Jurkat, Clone E6-1 (cell line): ENCODE data around the gene RAB11FIP4.

ENCODE experiments used
- DNase-seq: peaks from one replicate; pipeline ENCODE4 v3.0.0-alpha.2; 2011; ENCODE audit warnings: low read depth, low spot score
- H3K4me3 ChIP-seq: 2 replicates; pipeline ENCODE4 v1.5.1; 2011; ENCODE audit warnings: mild to moderate bottlenecking, low read length, control low read depth, moderate library complexity

The RAB11FIP4 gene

DNA sequence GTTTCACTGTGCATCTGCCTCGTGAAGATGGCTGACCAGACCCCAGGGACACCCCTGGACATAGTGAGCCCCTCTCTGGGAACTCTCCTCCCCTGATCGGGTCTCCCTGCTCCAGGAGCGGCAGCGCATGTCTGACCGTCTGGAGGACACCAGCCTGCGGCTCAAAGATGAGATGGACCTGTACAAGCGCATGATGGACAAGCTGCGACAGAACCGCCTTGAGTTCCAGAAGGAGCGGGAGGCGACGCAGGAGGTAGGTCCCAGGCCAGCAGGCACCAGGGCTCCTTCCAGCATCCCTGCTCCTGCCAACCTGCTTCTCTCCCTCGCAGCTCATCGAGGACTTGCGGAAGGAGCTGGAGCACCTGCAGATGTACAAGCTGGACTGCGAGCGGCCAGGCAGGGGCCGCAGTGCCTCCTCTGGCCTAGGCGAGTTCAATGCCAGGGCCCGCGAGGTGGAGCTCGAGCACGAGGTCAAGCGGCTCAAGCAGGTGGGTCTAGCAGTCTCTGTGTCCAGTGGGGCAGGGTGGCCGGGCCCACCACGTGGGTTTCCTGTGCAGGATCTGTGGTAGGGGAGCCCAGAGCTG, 136.9 kb downstream of the RAB11FIP4 start:
- no peak for DNase-seq
- no peak overlapping the region for H3K4me3 ChIP-seq

DNA sequence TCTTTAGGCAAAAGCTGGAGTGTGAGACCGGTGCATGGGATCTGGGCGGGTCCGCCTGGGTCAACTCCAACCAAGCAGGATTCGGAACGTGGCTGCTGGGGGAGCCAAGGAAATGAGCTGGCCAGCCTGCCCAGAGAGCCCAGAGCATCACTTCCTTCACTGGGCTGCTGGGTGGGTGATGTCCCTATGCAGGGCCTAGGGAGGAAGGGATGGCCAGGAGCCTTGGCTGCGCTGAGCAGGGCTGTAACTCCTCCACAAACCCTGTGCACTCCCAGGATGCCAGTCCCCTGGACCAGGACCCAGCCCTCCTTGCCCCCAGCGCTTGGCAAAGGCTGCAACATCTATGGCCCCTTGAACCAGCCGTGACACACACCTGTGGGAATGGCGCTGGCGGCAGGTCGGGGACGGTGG, 138.4 kb downstream of the RAB11FIP4 start:
- no peak for DNase-seq
- no peak overlapping the region for H3K4me3 ChIP-seq

DNA sequence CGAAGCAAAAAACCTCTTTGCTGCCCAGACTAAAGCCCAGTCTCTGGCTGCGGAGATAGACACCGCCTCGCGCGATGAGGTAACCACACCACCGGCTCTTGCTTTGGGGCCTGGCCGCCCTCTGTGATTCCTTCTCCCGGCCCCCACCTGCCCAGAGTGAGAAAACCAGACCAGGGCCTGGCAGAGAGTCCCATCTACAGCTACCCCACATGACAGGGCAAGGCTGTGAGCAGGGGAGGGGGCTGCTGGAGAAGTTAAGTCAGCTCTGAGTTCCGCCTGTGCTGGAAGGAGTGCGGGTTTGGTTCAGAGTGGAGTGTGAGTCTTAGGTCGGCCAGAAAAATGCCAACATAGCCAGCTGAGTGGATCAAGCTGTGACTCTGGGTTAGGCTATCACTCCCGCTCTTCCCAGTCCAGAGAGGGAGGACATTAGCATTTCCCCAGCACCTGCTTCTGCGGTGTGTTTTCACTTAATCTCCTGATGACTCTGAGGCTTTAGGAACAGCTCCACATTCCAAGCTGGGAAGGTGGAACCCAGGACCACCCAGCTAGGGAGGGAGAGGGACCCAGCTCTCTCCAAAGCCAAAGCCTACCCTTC, 139.0 kb downstream of the RAB11FIP4 start:
- DNase-seq: no peak
- H3K4me3 ChIP-seq: no peak overlapping the region

DNA sequence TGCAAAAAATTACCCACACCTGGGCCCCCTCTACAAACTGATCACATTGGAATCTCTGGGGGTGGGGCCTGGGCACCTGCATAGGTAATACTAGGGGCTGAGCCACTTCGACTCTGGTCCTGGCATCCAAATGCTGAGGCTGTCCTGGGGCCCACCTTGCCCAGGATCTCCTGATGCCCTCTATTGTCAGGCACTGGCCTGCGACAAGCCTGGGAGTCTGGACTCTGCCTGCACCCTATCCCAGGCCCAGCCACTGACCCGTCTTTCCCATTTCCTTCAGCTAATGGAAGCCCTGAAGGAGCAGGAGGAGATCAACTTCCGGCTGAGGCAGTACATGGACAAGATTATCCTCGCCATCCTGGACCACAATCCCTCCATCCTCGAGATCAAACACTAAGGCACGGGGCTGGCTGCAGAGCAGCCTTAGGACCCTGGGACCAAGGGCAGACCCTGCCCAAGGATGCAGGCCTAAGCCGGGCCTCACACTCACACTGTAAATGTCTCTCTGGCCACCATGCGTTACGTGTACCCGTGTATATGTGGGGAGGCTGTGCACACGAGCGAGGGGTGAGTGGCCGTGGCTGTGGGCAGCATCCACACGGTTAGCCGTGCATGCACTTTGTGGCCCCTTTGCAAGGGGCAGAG, 140.0 kb downstream of the RAB11FIP4 start:
- DNase-seq: no peak

DNA sequence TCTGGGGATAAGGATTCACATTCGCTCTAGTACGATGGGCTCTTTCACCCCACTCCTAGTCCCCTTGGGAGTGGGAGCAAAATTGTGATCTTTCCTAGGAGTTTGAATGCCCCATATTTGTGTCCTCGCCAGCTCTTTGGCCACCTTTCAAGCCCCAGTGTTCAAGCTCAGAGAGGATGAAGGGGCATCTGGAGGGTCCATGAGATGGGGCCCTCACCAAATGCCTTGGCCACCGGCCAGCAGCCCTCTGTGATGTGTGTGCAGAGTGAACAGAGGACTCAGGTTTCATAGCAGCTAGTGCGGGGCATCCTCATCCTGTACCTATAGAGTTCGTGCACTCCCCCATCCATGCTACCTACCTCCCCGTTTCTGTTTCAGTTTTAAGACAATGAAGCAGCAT, 140.6 kb downstream of the RAB11FIP4 start:
- H3K4me3 ChIP-seq: no peak overlapping the region
- no peak for DNase-seq

More for the DNA sequence above, 140.0 kb downstream of the RAB11FIP4 start:
- no peak overlapping the region for H3K4me3 ChIP-seq

DNA sequence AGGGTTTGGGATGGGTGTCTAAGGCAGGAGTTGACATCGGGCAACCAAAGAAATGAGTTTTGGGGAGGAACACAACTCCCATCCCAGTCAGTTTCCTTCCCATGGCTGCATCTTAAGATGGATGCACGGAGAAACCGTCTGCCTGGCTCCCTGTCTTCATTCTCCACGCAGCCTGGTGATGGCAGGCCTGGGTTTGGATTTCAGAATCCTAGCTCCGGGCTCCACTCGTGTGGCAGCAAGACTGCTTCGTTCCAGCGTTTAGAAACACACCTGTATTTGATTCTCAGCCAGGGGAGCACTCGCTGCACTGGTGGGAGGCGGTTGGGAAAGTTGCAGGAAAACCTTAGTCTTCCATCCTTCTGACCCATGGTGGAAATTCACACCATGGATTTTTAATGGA, 141.1 kb downstream of the RAB11FIP4 start:
- no peak for DNase-seq
- no peak overlapping the region for H3K4me3 ChIP-seq

DNA sequence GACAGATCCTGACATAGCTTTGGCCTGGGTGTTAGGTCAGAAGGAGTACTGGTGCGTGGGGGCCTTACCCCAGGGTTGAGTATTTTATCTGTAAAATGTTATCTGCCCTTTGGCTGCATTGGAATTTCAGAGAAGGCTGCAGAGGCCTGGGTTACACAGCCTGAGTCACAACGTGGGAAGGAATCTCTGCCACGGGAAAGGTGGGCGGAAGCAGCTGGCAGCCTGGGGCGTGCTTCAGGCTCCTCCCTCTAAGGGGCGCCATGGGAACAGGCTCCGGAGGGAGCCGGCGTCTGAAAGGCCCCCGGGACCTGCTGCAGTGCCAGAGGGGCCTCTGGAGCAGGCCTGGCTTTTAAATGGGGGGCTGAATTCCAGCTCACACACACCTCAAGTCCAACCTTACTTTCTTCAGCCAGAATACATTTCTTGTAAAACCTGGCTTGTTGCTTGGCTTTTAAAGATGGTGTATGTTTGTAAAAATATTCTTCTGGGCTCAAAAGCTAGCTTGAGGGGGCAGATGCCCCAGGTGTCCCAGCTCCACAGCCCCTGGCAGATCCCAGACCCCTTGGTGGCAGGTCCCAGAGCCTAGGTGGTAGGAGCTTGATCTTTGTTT, 142.2 kb downstream of the RAB11FIP4 start:
- peak; percentile 31 for DNase-seq
- H3K4me3 ChIP-seq: no peak overlapping the region

DNA sequence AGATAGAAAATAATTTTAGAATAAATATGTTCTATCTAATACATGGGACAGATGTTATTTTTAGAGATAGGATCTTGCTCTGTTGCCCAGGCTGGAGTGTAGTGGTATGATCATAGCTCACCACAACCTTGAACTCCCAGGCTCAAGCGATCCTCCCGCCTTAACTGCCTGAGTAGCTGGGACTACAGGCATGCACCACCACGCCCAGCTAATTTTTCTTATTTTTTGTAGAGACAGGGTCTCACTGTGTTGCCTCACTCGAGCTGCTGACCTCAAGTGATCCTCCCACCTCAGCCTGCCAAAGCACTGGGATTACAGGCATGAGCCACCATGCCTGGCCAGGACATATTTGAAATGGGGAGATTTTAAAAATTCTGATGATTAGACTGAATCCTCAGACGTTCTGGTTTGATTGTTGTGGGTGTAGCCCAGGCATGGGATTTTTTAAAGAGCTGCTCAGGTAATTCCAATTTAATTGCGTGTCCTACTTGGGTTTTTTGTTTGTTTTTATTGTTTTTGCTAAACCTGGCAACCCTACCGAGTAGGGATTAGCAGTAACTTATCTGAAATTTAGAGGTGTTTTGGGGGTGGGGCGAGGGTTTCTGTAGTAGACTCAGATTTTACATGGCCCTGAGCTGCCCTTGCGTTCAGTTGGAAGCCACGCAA, 142.9 kb downstream of the RAB11FIP4 start:
- no peak for DNase-seq
- no peak overlapping the region for H3K4me3 ChIP-seq

DNA sequence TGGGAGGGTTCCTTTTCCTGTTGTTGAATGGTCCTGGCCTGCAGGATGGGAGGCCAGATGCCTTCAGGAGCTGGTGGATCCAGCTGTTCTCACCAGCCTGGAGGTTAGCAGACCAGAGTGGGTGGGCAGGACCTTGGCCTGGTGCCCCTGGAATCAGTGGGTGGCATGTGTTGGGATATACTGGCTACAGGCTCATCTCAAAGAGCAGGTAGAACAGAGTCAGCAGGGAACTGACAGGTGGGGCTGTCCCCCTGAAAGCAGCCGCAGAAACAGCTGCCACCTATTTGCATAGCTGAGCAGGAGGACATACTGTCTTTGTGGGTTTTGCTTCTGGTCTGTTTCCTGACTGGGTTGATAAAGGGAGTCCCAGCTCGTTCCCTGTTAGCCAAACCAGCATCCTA, 144.1 kb downstream of the RAB11FIP4 start:
- DNase-seq: peak; percentile 93

DNA sequence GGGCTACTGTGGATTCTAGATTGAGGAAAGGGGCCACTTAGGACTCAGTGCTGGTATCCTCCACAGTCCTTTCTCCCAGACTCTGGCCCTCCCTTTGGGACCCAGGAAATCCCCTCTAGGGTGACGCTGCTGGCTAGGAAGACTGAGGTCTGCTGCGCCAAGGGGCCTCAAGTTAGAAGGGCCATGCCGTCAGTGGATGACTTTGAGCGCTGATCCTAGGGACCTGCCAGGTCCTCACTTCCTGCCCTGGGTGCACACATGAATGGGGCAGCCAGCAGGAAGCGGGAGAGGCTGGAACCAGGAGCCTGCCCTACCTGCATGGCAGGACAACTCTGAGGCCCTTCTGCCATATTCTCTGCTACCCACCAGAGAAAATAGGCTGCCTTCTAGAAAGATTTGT, 145.0 kb downstream of the RAB11FIP4 start:
- H3K4me3 ChIP-seq: no peak overlapping the region
- DNase-seq: no peak

More for the DNA sequence above, 144.1 kb downstream of the RAB11FIP4 start:
- no peak overlapping the region; the same call in 1 of the 2 replicates for H3K4me3 ChIP-seq

DNA sequence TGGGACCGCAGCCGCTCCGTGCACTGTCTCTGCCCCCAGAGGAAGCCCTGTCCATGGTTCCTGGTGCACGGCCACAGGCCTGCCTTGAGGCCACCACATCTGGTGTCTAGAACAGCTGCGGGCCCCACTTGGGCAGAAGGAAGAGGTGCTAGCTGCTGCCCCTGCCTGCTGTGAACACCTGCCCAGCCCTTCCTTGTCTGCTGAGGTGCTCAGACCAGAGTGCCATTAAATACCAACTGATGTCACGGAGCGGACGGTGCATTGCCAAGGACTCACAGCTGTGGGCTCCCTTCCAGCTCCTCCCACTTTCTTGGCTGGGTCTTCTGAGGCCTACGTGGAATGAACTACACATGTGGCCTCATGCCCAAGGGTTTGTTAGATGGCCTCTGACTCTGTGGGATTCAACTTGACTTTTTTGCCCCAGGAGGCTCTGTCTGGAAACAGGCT, 146.1 kb downstream of the RAB11FIP4 start:
- no peak overlapping the region for H3K4me3 ChIP-seq
- DNase-seq: no peak

DNA sequence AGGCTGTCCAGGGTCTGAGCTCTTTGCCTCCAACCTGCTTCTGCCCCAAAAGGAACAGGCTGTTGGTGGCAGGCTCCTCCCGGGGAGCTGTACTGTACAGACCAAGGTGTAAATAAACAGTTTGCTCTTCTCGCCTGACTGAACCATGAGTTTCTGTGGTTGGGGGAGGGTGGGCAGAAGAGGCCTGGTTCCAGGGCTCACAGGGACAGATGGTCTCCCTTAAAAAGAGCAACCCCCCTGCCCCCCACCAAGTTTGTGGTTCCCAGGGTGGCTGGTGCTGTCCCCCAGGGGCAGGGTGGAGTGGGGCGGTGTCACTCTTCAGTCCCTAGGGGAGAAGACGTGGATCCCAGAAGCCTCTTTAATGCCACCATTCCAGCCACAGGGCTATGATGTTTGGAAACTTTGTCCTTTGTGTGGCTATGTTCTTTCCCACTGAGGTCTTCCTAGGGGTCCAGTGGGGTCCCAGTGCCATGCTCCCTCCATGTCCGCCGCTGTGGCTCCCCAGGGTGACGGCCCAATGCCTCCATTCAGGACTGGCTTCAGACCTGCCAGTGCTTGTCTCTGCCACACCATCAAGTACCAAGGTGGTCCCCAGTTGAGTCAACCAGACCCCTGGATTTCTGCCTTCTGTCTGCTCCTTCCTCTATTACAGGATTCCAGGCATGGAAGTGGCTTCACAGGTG, 146.7 kb downstream of the RAB11FIP4 start:
- DNase-seq: no peak

DNA sequence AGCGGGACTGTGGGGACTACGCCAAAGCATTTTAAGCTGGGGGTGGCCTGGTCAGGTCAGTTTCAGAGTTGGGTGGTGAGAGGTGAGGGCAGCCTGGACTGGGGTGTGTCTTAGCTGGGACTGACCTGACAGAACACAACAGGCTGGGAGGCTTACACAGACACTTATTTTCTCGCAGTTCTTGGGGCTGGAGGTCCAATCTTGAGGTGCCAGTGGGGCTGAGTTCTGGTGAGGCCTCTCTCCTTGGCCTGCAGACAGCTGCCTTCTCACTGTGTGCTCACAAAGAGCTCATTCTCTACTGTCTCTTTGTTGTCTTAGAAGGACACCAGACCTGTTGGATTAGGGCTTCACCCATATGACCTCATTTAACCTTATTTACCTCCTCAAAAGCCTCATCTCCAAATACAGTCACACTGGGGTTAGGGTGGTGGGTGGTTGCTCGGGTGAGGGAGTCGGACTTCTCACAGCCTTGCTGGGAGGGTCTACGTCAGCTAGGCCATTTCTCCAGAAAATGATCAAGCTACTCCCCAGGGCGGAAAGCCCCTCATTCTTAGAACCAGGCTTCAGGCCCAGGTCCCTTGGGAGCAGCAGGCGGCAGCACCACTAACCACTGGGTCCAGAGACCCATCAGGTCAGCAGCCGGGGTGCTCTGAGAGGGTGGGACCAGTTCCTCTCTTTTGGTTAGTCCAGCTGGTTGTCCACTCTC, 149.3 kb downstream of the RAB11FIP4 start:
- H3K4me3 ChIP-seq: no peak overlapping the region
- DNase-seq: no peak

More for the DNA sequence above, 146.7 kb downstream of the RAB11FIP4 start:
- no peak overlapping the region for H3K4me3 ChIP-seq

DNA sequence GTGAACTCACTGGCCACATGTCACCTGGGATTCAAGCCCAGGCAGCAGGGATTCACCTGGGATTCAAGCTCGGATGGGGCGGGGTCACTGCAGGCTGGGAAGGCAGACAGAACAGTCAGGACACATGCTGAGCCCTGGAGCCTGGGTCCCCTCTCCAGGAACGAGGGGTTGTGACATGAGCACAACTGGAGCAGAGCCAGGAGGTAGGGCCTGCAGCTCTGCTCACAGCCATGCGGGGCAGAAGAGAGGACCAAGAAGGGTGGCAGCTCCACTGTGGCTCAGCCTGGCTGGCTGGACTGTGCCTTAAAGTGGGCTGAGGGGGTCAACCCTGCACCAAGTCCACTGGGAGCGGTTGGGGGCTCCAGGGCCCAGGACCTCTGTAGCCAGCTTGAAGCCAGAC, 150.1 kb downstream of the RAB11FIP4 start:
- no peak for DNase-seq
- H3K4me3 ChIP-seq: no peak overlapping the region

DNA sequence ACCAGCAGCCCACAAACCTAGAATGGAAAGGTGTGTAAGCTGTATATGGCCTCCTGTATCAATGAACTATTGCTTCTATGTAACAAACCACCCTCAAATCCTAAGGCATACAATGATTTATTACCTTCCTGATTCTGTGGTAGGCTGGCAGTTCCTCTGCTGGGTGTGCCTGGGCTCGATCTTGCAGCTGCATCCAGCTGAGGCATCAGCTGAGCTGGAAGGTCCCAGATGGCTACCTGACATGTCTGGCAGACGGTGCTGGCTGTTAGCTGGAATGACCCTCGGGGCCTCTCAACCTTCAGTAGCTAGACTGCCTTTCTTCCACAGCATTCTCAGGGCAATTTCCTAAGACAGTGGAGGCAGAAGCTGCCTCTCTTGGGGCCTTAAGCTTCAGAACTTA, 152.7 kb downstream of the RAB11FIP4 start:
- H3K4me3 ChIP-seq: no peak overlapping the region
- DNase-seq: no peak

DNA sequence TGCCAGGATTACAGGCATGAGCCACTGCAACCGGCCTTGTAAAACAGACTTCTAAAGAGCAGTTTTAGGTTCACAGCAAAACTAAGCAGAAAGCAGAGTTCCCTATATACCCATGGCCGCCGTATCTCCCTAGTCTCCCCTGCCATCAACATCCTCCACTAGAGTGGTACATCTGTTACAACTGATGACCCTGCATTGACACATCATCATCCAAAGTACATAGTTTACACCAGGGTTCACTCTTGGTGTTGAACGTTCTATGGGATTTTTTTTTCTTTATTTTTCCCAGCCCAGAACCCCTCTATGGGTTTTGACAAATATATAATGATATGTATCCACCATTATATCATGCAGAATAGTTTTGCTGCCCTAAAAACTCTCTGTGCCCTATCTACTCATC, 155.2 kb downstream of the RAB11FIP4 start:
- DNase-seq: no peak

DNA sequence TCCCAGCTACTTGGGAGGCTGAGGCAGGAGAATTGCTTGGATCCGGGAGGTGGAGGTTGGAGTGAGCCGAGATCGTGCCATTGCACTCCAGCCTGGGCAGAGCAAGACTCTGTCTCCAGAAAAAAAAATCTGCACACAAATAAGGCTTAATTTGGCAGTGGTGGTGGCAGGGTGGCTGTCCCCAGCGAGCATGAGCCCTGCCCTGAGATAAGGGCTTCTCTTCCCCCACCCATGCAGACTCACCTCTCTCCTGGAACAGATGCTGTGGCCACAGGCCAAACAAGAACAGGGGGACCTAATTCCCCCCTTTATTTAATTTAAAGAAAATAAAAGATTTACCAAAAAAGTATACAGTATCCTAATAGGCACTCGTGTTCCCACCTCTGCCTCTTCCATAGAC, 157.2 kb downstream of the RAB11FIP4 start:
- peak overlapping the region; percentile 62 for H3K4me3 ChIP-seq
- no peak for DNase-seq

More for the DNA sequence above, 155.2 kb downstream of the RAB11FIP4 start:
- no peak overlapping the region for H3K4me3 ChIP-seq

DNA sequence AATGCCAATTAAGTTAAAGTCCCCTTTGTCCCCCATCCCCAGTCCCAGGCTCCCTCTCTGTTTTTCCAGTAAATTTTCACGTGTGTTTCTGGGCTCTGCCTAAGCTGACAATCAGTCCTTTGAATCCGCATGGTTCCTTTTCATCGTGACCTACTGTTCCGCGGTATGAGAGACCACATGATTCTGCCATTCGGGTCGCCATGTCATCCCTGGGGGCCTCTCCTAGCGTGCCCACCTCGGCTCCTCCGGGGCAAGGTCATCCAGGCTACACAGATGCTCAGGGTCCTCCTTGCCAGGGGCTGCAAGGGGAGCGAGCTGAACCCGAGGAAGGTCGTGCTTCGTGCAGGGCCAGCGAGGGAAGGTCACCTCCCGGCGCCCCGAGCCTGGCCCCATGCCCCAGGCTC, 157.6 kb downstream of the RAB11FIP4 start:
- H3K4me3 ChIP-seq: peak overlapping the region; percentile 62
- no peak for DNase-seq
